Hematopoietic multipotent progenitor cell treated with erythropoietin and hydrocortisone succinate and interleukin-3 and kit ligand, for 4 days (in vitro differentiated cells): ENCODE measurements around the gene TMEM63B.
"Not testable (repeated sequence)": the region's sequence is repeated elsewhere in the genome, so short reads cannot be mapped to it uniquely, and the experiment has no call there.

ENCODE experiments used
- DNase-seq: peaks from one replicate; pipeline ENCODE4 v3.0.0-alpha.2; 2015

The TMEM63B gene

DNA sequence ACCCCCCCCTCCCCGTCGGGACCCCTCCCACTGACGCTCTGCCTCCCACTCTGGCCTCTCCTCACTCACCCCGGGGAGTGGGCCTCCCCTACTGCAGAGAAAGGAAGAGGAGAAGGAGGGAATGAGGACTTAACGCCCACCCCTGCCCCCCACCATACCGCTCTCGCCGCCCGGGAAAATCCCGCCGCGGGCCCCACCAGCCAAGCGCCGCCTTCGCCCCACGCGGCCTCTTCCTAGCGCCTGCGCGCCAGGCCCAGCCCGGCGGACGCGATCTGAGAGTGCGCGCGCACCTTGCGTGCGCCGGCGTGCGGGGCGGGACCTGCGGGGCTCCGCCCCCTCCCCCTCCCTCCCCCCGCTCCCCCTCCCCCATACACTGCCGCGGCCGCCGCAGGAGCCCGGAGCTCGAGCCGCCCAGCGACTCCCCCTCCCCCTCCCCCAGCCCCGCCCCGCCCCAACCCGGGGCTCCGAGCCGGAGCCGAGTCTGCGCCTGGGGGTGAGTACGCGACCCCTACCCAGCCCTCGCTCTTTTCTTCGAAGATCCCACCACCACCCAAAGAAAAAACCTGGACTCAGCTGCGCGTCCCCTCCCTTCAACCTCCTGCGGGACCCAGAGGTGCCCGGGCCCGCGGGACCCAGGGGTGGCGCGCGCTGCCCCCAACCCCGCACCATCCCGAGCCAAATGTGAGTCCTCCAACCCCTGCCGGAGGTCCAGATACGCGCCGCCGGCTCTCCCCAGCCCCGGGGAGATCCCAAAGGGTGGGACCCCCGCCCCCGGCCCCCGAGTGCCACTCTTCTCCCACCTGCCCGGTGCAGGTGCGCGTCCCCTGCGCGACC lies at the start of gene TMEM63B, which contains the start of gene MRPL14:
Gene TMEM63B (plus strand): TSS at position 369 of the 834 bp plus-strand sequence. CDS start 7,031 bp downstream, outside the sequence.
Gene MRPL14 (minus strand): TSS at position 267 of the 834 bp plus-strand sequence. CDS start 10,841 bp downstream, outside the sequence.
- peak; percentile 94 for DNase-seq

DNA sequence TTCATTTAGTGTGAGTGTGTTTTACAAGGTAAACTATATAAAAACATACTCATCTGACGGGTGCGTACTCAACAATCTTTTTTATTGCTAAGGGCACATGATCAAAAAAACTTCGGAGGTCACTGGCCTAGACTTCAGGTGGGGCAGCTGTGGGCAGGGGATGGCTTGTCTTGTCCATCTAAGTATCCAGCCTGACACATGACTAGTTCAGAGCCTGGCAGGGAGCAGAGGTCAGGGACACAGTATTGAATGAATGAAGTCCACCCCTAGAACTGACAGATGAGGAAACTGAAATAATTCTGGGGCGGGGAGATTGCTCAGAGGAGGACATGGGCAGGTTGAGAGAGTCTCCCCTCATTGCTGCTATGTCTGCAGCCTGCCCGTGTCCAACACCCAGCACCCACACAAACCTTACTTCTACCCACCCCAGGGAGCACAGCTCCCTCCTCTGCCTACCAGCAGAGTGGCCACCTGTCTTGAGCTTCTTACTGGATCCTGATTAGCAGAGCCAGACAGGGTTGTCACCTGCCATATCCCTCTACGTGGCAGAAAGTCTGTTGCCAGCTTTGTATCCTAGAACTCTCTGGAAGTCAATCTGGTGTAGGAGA lies 49.0 kb upstream of the TMEM63B start:
- DNase-seq, result no peak

DNA sequence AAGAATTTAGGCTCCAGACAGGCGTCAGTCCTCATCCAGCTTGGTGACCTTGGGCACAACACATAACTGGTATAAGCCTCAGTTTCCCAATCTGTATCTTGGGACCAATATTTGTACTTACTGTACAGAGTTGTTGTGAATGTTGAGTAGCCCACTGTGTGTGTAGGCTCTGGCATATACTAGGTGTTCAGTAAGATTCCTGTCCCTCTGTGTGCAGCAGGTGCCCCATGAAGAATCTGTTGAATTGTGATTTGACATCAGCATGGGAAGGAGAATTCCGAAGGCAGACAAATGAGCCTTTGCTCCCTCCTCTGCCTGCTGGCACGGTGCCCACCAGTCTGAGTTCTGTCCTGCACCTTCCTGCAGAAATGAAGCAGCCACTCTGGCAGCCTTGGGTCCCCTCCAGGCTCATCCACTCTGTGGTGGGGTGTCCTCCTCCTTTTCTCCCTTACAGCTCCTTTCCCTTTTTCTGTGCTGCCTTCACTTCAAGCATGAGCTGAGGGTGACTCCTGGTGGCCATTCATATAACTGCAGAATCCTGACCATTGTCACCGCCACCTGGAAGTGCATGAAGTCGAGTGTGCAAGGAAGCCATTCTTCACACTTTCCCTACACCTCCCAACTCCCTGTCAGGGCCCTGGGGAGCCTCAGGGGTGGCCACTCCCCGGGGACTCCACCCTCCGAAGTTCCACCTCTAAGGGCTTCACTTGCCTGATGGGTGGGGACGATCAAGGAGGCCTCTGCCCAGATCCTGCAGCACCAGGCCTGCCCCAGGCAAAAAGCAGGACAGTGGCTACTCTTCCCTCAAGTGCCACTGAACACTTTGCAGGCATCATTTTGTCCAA lies 48.3 kb upstream of the TMEM63B start:
- peak; percentile 90 for DNase-seq

DNA sequence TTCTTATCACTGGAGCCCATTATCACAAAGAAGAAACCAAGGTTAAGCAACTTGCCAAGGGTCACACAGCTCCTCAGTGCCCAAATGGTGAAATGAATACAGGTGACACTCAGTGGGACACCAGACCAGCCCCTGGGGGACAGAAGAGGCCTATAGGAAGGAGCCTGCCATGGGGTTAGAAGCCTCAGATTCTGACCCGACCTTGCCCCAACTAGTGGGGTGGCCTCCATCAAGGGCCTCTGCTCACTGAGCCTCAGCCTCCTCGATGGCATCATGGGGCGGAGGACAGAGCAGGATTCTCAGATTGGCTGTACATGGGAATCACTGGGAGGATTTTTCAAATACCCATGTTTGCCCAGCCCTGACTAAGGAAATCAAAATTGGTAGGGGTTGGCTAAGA lies 47.7 kb upstream of the TMEM63B start:
- no peak for DNase-seq

DNA sequence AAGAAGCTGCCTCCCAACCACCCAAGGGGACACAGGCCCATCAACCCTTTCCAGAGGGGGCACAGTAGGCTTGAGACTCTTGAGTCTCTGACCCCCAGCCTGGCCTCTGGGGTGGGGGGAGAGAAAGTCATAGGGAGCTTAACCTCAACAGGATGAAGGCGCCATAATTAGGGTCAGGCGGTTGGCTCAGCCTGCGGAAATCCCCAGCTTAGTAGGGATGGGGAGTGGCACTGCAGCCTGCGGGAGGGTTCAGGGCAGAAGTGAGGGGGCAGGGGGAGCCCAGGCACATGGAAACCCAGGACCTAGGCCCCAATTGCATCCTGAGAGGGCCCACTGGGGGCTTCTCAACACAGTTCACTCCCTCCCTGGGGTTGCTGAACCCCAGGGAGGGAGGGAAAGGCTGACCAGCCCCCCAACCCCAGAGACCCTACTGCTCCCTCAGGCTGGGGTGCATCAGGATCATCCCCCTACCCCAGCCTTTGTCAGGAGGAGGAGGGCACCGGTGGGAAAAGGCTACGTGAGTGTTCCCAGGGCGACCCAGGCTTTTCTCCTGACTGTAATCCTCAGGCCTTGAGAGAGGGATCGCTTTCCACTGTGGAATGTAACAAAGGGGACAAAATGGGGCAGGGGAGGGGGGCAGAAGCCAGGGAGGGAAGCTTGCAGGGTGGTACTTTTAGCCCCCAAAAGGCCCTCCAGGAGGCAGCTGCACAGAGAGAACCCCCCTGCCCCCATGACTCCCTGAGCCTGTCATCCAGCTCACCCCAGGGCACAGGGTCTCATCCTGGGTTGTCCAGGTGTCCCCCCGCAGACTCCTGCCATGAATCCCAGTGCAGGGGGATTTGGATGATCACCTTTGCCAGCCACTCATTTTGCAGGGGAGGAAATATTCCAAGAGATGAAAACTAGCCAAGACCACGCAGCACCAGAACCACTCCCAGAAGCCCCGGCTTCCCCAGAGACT lies 46.5 kb upstream of the TMEM63B start:
- no peak for DNase-seq

DNA sequence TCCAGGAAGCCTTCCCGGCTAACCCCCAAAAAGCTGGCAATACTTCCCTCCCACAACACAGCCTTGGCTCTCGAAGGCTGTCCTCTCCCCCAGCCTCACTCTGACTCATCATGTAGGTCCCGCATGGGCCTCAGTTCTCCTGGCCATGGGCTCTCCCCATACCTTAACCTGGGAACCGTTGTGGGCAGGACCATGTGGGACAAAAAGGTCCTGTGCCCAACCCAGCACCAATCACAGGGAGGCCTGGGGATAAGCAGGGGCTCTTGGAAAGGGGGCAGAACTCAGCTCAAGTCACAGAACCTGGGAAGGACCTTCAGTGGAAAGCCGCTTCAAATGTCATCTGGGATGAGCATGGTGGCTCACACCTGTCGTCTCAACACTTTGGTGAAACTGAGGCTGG lies 45.6 kb upstream of the TMEM63B start:
- DNase-seq, result no peak

DNA sequence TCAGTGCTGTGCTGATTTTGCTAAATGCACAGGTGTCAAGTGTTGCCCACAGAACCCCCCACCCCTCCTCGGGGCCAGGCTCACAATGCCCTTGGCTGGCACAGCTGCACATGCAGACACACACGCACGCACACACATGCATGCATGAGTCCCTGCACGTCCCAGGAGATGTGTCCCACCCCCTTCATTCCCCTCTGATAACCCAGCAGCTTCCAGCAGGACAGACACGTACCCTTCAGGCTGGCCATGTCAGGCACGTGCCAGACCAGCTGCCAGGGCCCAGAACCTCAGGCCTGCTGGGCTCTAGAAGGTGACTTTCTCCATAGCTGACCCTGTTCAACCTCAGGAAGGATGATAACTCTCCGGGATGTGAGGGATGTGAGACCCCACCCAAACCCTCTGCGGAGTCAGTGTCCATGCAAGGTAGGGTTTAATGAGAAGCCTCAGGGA lies 44.5 kb upstream of the TMEM63B start:
- DNase-seq, result no peak

DNA sequence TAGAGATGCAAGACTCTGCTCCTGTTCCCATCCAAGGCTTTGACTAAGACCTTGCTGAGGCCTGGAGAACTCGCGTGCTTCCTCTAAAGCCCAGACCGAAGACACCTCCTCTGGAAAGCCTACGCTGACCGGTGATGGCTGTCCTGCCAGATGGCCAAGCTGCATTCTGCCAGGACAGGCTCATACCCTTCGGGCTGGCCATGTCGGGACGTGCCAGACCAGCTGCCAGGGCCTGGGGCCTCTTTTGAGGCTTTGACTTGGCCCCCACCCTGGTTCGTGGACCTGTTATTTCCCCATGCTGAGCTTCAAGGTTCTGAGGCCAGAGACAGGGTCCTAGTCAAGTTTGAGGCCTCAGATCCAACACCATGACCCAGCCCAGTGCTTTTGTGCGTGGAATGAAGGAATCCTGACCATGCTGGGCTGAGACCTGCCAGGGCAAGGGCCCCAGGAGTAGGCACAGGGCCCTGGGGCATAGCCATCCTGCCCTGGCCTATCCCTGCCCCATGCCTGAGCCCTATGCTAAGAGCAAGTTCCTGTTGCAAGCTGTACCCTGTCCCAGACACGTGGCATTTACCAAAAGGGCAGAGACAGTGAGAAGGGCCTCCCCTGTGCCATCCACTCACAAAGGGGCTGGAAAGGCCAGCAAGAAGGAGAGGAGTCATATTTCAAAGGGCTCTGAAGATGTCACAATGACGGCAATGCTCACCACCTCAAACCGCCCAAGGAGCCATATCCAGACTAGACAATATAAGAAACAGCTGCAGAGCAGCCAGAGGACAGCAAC lies 42.9 kb upstream of the TMEM63B start:
- DNase-seq, result no peak

DNA sequence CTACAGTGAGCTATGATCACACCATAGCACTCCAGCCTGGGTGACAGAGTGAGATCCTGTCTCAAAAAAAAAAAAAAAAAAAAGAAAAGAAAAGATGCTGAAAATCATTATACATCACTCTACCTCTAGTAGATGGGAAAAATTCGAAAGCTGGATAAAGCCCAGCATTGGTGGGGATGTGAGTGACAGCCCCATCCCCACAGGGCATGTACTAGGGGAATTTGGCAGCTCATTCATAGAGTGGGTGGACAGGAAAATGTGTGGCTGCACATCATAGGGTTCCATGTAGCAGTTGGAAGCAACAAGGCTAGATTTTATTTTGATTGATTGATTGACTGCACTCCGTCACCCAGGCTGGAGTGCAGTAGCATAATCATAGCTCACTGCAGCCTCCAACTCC lies 42.1 kb upstream of the TMEM63B start:
- no peak for DNase-seq

DNA sequence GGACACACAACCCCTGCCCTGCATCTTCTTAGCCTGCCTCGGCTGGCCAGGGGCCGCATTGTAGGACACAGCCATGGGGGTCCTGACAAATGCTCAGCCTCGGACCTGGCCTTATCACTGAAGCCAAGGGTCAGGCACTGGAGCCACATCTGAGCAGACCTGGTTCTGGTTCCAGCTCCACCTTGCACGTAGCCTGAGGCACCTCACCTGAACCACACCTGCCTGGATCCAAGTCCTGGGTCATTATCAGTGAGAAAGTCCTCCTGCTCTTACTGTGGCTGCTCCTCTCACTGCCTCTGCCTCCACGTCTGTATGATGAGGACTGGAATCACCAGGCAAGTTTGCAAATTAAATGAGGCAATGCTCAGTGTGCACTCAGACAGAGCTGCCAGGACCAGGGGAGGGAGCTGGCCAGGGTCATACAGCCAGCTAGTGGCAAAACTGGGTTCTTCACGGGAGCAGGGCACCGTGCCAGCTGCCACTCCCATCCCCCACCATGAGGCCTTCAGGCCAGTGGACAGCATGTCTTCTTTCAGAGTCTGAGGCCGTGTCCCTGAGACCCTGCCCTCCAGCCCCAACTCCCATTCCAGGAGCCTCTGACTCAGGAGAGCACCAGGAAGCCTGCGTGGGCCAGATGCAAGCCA lies 40.3 kb upstream of the TMEM63B start:
- DNase-seq, result peak; percentile 47

DNA sequence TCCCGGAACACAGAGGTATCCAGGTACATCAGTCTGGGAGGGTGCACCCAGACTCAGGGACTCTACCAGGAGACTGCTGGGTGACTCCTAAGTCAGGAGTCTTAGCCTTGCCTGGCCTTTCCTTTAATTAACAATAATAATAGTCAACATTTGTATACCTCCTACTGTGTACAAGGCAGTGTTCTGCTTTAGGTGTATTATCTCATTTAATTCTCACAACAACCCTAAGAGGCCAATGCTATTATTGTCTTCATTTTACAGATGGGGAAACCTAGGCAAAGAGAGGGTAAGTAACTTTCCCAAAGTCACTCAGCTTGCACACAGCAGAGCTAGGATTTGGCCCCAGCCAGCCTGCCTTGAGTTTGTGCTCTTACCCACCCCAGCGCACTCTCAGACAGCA lies 39.7 kb upstream of the TMEM63B start:
- DNase-seq, result no peak

DNA sequence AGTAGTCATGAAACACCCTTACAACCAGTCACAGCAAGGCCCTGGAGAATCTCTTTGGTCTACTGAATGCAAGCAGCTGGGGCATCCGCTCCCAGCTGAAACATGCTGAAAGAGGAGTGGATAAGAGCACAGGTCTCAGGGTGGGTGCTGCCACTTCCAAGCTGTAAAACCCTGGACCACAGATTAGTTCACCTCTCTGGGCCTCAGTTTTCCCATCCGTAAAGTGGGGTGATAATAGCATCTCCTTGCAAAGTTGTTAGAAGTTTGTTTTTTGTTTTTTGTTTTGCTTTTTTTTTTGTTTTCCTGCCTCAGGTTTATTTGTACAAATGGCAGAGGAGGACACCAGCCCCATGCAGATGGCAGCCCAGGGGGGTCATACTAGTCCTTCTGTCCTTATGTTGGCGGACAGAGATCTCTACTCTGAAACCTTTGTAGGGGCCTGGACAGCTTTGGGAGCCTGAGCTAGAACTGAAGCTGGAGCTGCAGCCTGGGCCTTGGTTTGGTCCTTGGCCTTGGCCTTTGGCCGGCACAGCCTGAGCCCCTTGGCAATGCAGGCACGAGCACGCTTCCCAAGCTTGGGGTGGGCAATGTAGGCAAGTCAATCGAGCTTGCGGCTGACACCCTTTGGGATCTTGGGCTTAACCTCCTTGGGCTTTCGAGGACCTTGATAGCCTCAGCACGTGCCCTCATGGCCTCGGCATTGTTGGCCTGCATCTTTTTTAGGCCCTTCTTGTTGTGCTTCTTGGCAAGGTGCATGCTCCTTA lies 38.3 kb upstream of the TMEM63B start:
- DNase-seq, result no peak

DNA sequence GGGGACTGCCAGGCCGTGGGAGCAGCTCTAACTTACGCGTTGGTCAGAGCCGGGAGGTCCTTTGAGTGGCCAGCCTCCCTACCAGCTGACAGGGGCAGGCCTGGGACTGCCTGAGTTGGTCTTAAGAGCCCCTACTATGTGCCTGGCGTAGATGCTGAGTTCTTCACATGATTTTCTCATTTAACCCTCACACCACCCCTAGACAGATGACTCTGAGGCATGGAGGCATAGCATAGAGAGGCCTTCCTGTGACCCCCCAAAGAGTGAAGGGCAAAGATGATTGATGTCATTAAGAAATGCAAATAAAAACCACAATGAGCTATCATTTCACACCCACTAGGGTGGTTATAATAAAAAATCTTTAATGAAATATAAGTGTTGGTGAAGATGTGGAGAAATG lies 36.9 kb upstream of the TMEM63B start:
- DNase-seq, result no peak

DNA sequence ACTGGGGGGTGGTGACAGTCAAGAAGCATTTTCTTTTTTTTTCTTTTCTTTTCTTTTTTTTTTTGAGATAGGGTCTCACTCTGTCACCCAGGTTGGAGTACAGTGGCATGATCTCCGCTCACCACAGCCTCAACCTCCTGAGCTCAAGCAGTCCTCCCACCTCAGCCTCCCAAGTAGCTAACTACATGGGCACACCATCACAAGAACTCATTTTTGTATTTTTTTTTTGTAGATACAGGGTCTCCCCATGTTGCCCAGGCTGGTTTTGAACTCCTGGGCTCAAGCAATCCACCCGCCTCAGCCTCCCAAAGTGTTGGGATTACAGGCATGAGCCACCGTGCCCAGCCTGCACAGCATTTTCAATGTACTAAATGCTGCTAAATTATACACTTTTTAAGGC lies 36.0 kb upstream of the TMEM63B start:
- DNase-seq, result not testable (repeated sequence)

DNA sequence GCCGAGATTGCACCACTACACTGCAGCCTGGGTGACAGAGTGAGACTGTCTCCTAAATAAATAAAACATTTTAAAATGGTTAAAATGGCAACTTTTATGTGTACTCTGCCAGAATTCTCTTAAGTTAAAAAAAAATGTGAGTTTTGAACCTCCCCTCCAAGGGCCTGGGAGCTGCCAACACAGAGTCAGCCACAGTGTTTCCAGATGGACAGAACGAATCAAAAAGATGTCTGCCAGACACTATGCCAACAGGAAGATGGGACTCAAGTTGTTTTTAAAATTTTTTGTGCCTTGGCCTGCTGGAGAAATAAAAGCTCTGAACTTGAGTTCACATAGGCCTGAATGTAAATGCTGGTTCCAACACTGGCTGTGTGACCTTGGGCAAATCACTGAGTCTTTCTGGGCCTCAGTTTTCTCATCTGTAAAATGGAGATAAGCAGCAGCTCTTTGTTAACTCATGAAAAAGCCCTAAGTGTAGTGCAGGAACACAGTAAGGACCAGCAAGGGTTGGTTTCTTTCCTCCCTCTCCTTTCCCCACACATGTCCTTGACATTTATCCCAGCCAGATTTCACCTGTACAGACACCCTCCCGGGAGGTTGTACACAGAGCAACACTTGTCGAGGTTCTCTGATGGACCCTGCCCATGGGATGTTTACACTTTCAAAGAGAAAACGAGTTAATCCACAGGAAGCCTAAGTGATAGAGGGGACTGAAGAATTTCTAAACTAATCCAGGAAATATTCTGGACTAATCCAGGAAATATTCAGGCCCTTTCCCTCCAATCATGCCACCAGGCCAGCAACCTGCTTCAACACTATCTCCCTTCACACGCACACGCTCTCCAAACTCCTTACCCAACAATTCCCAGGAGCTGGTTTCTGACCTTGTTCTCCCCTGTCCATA lies 35.1 kb upstream of the TMEM63B start:
- no peak for DNase-seq

DNA sequence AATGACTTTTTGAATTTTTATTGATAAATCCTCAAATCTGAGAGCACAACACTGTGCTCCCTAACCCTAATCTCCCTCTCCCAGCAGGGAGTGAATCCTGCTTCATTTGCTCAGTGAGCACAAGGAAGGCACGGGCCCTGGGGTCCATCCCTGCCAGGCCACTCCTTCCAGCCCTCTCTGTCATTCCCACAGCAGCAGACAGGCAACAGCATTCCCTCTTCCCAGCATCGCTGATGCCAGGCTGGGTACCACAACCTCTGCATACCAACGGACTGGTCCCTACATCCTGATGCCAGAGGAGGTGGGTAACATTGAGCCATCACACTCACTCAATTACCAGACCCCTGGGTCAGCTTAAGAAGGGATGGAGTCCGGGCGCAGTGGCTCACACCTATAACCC lies 34.3 kb upstream of the TMEM63B start:
- DNase-seq, result no peak

DNA sequence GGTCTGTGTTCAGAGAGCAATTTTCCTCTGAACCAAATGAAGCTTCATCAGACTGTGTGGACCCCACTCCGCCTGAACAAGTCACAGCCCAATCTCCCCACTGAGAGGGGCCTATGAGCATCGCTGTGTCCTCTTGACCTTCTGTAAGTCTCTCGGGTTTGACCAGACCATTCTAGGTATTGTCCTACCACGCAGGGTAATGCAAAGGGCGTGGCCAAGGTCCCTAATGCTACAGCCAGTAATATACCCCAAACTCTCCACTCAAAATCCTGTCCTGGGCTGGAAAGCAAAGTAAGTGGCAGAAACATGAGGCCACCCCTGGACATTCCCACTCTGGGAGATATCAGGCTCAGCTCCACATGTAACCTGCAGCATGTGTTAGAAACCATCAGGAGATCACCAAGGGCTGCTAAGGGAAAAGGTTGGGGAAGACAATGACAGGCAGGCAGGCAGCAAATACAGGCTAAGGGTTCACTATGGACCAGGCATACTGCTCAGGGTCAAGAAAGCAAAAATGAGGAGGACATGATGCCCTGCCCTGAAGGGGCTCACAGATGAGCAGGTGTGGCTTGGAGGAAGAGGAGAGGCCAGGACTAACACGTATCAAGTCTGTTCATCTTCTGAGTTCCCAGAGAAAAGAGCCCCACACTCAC lies 33.5 kb upstream of the TMEM63B start:
- no peak for DNase-seq
